Suprapubic skin (tissue), 4 donors: ENCODE data around the gene DMXL1. TPM values are rescaled to one million over a fixed set of nuclear protein-coding genes. Genes with fewer than 3 reads are reported as not detected.

ENCODE experiments used
- DNase-seq, 2 donors: peaks; one replicate each; pipeline ENCODE4 v3.0.0-alpha.2; 2019; ENCODE audit warnings: low spot score in 2 of 2
- H3K27ac ChIP-seq: fragments of 200-600 bp; sonication (generic); one replicate; pipeline ENCODE4 v1.5.1; 2019
- H3K27me3 ChIP-seq: fragments of 200-600 bp; sonication (generic); one replicate; pipeline ENCODE4 v1.5.1; 2019
- H3K36me3 ChIP-seq: fragments of 200-600 bp; sonication (generic); one replicate; pipeline ENCODE4 v1.5.1; 2019
- H3K4me1 ChIP-seq: fragments of 200-600 bp; sonication (generic); one replicate; pipeline ENCODE4 v1.5.1; 2019
- H3K4me3 ChIP-seq: fragments of 200-600 bp; sonication (generic); one replicate; pipeline ENCODE4 v1.5.1; 2019; ENCODE audit warnings: mild to moderate bottlenecking
- H3K9me3 ChIP-seq: fragments of 200-600 bp; sonication (generic); one replicate; pipeline ENCODE4 v1.5.1; 2019
- EP300 ChIP-seq: sonication (generic); formaldehyde crosslinking; IDR thresholded peaks from one replicate; pipeline ENCODE4 v1.6.1; 2017; ENCODE audit warnings: antibody characterized with exemption
- POLR2A ChIP-seq, 2 donors: fragments of 450-650 bp; IDR thresholded peaks; one replicate each; pipeline ENCODE4 v1.6.1; 2017; ENCODE audit warnings: antibody characterized with exemption in 2 of 2, mild to moderate bottlenecking in 2 of 2, moderate library complexity in 2 of 2
- POLR2AphosphoS5 ChIP-seq, 3 donors: sonication (generic); formaldehyde crosslinking; IDR thresholded peaks; one replicate each; pipeline ENCODE4 v1.6.1; 2017; ENCODE audit warnings: antibody characterized with exemption in 3 of 3
- WGBS: methylation state at CpG from one replicate; pipeline ENCODE4 v1.1.5; 2018; 5-methylcytosine and 5-hydroxymethylcytosine counted together
- total RNA-seq, 4 donors: library from RNA; depleted of rRNA; stranded (reverse); fragments of >200 nt; gene quantifications; one replicate each; pipeline ENCODE4 v1.1.0, GENCODE V29; 2016
- TF ChIP-seq, protein P1 (sequence below), 2 donors: fragments of 200-600 bp in 1 of 2; fragments of 450-650 bp in 1 of 2; sonication (generic) in 1 of 2; IDR thresholded peaks; one replicate each; pipeline ENCODE4 v1.5.1; 2016 to 2019; ENCODE audit warnings: antibody characterized with exemption in 2 of 2, mild to moderate bottlenecking in 1 of 2, moderate library complexity in 1 of 2

DMXL1 gene
- total RNA-seq, 4 donors from 2014 or later: 38.8 to 79.1 (median 47.9) TPM

GRCh38 chr5:119293516-119293829 is 222.6 kb downstream of the DMXL1 start:
- WGBS: 88% methylated on average over 2 of the region's 2 CpGs
- Histone ChIP-seq H3K27me3 (no peaks in the 10 kb centered on the region), H3K4me1 (peaks cover 22% of the 10 kb centered on the region), H3K27ac (no peak overlapping the region), H3K36me3 (no peaks in the 10 kb centered on the region), H3K9me3 (no peaks in the 10 kb centered on the region), H3K4me3 (no peak overlapping the region)
- TF ChIP-seq EP300: no peak
- TF ChIP-seq POLR2A (IDR thresholded peaks at IDR 0.05): no peak
- TF ChIP-seq, protein P1, sequence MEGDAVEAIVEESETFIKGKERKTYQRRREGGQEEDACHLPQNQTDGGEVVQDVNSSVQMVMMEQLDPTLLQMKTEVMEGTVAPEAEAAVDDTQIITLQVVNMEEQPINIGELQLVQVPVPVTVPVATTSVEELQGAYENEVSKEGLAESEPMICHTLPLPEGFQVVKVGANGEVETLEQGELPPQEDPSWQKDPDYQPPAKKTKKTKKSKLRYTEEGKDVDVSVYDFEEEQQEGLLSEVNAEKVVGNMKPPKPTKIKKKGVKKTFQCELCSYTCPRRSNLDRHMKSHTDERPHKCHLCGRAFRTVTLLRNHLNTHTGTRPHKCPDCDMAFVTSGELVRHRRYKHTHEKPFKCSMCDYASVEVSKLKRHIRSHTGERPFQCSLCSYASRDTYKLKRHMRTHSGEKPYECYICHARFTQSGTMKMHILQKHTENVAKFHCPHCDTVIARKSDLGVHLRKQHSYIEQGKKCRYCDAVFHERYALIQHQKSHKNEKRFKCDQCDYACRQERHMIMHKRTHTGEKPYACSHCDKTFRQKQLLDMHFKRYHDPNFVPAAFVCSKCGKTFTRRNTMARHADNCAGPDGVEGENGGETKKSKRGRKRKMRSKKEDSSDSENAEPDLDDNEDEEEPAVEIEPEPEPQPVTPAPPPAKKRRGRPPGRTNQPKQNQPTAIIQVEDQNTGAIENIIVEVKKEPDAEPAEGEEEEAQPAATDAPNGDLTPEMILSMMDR (IDR thresholded peaks at IDR 0.05): no peak
- TF ChIP-seq POLR2AphosphoS5 (IDR thresholded peaks at IDR 0.05): no peak
- no peak for DNase-seq

Other genes starting within 250 kb of the DMXL1 start
- gene DTWD2, start 82.5 kb upstream of the DMXL1 start, total RNA-seq: 10 to 100 TPM in 2 of 4 donors, 1 to 10 TPM in 2; 7.1 to 15.3 (median 11.2) TPM